PFSK-1 (cell line): ENCODE results near the gene MAPKBP1.

Experiments used
- FOXP2 ChIP-seq: optimal IDR thresholded peaks from 2 replicates; pipeline ENCODE3; 2011; ENCODE audit warnings: borderline replicate concordance, control low read depth, inconsistent platforms; ENCODE audit not compliant: insufficient read depth; ENCODE audit errors: extremely low read length, extremely low read depth
- POLR2AphosphoS5 ChIP-seq: IDR thresholded peaks from 2 replicates; pipeline ENCODE4 v1.6.1; 2012; ENCODE audit warnings: low read depth, mild to moderate bottlenecking, control low read depth, low read length, moderate library complexity
- REST ChIP-seq, 2 experiments: IDR thresholded peaks; 2 replicates each; pipeline versions ENCODE4 v1.6.1 to v1.8.0; 2011 to 2012; ENCODE audit warnings: low read depth in 2 of 2, low read length in 2 of 2, control low read depth in 1 of 2, inconsistent platforms in 1 of 2, mild to moderate bottlenecking in 1 of 2, moderate library complexity in 1 of 2; ENCODE audit not compliant: insufficient read depth in 1 of 2
- SIN3A ChIP-seq: IDR thresholded peaks from 2 replicates; pipeline ENCODE4 v1.6.1; 2012; ENCODE audit warnings: mild to moderate bottlenecking, low read length, moderate library complexity, borderline replicate concordance; ENCODE audit not compliant: insufficient read depth
- TAF1 ChIP-seq: IDR thresholded peaks from 2 replicates; pipeline ENCODE4 v1.6.1; 2012; ENCODE audit warnings: low read length, control low read depth, borderline replicate concordance; ENCODE audit not compliant: insufficient read depth

The MAPKBP1 gene

GRCh38 chr15:41799488-41799805 lies 25.2 kb downstream of the MAPKBP1 start:
- no peak for TF ChIP-seq TAF1
- TF ChIP-seq POLR2AphosphoS5 = no peak
- TF ChIP-seq REST (IDR thresholded peaks at IDR 0.05; ENCODE audit: insufficient read depth in 1 of 2, low read depth in 2 of 2, low read length in 2 of 2) = no peak
- TF ChIP-seq SIN3A = no peak
- no peak for TF ChIP-seq FOXP2

- TF ChIP-seq POLR2AphosphoS5 = no peak
- no peak for TF ChIP-seq TAF1
- TF ChIP-seq REST (IDR thresholded peaks at IDR 0.05; ENCODE audit: insufficient read depth in 1 of 2, low read depth in 2 of 2, low read length in 2 of 2) = no peak
- no peak for TF ChIP-seq SIN3A
- no peak for TF ChIP-seq FOXP2
These were observed 26.9 kb downstream of the MAPKBP1 start for GRCh38 chr15:41801185-41801584.

GRCh38 chr15:41801850-41802455 lies 27.7 kb downstream of the MAPKBP1 start:
- no peak for TF ChIP-seq FOXP2
- TF ChIP-seq SIN3A = no peak
- no peak for TF ChIP-seq POLR2AphosphoS5
- TF ChIP-seq TAF1 = no peak
- no peak for TF ChIP-seq REST (IDR thresholded peaks at IDR 0.05; ENCODE audit: insufficient read depth in 1 of 2, low read depth in 2 of 2, low read length in 2 of 2)

- no peak for TF ChIP-seq FOXP2
- no peak for TF ChIP-seq REST (IDR thresholded peaks at IDR 0.05; ENCODE audit: insufficient read depth in 1 of 2, low read depth in 2 of 2, low read length in 2 of 2)
- TF ChIP-seq TAF1 = no peak
- no peak for TF ChIP-seq POLR2AphosphoS5
- no peak for TF ChIP-seq SIN3A
These were observed 30.1 kb downstream of the MAPKBP1 start for GRCh38 chr15:41804361-41804760.
